HCT116 (cell line): ENCODE results near the gene MTCP1. TPM values are rescaled to one million over a fixed set of nuclear protein-coding genes. Genes with fewer than 3 reads are reported as not detected.

Source experiments
- ATAC-seq: fragments of 200-7000 bp; cut with Tn5 transposase; 2 replicates; pipeline ENCODE4 v1.9.1; 2020; ENCODE audit warnings: mild to moderate bottlenecking, moderate library complexity
- BruUV-seq: library from RNA; stranded (reverse); fragments of 400-500 nt; replicated peaks from 2 replicates; lab custom pipeline; 2021; lab: Mats Ljungman, UMichigan
- CTCF ChIA-PET: fragments of 300-600 bp; sonication (Branson Sonifier 250); formaldehyde crosslinking; loops from one replicate; lab custom pipeline; 2021; ENCODE audit warnings: antibody characterized with exemption; lab: Charles Lee
- POLR2A ChIA-PET: fragments of 300-600, 350-600 bp; sonication (Branson Sonifier 250); formaldehyde crosslinking; loops from one replicate; lab custom pipeline; 2021; ENCODE audit warnings: antibody characterized with exemption; lab: Charles Lee
- RAD21 ChIA-PET, 2 experiments: fragments of 300-600 bp; sonication (Branson Sonifier 250); formaldehyde crosslinking; loops; one replicate each; lab custom pipeline; 2023; ENCODE audit warnings: low total read pairs in 2 of 2; ENCODE audit not compliant: uncharacterized antibody in 2 of 2, unreplicated experiment in 2 of 2, low non-redundant PET in 1 of 2; lab: Charles Lee
- DNase-seq: peaks from one replicate; pipeline ENCODE4 v3.0.0-alpha.2; 2010; ENCODE audit warnings: low read depth, low spot score
- H2AFZ ChIP-seq: fragments of 200-600 bp; shearing (Covaris generic), sonication (generic); 2 replicates; pipeline ENCODE4 v1.6.1; 2017; ENCODE audit warnings: low read depth, mixed run types, mixed read lengths, antibody characterized with exemption, low read length; ENCODE audit not compliant: poor library complexity, severe bottlenecking
- H3K27ac ChIP-seq: 2 replicates; pipeline ENCODE4 v1.5.1; 2012; ENCODE audit warnings: low read depth, low read length
- H3K27me3 ChIP-seq: fragments of 200-600 bp; sonication (generic); 2 replicates; pipeline ENCODE4 v1.6.1; 2016; ENCODE audit warnings: mixed run types, low read length, mixed read lengths; ENCODE audit not compliant: insufficient read depth
- H3K36me3 ChIP-seq, 2 experiments: fragments of 200-500 bp in 1 of 2; fragments of 200-600 bp in 1 of 2; sonication (Bioruptor generic) in 1 of 2; sonication (generic) in 1 of 2; 2 replicates each; pipeline versions ENCODE4 v1.5.1 to v1.6.1; 2014 to 2016; ENCODE audit warnings: low read length in 2 of 2, inconsistent platforms in 1 of 2, mixed read lengths in 1 of 2, mixed run types in 1 of 2; ENCODE audit not compliant: insufficient read depth in 2 of 2, control insufficient read depth in 1 of 2
- H3K4me1 ChIP-seq, 2 experiments: fragments of 200-600 bp in 1 of 2; sonication (generic) in 1 of 2; 2 replicates each; pipeline versions ENCODE4 v1.5.1 to v1.6.1; 2012 to 2017; ENCODE audit warnings: low read length in 2 of 2, inconsistent platforms in 1 of 2, mild to moderate bottlenecking in 1 of 2, mixed read lengths in 1 of 2, mixed run types in 1 of 2, moderate library complexity in 1 of 2; ENCODE audit not compliant: insufficient read depth in 2 of 2, control insufficient read depth in 1 of 2
- H3K4me2 ChIP-seq: fragments of 200-600 bp; sonication (generic); 2 replicates; pipeline ENCODE4 v1.6.1; 2017; ENCODE audit warnings: mixed run types, low read length, mixed read lengths
- H3K4me3 ChIP-seq, 2 experiments: fragments of 200-600 bp in 1 of 2; sonication (generic) in 1 of 2; replicated peaks in 1 of 2; 2 replicates each; pipeline ENCODE4 v1.5.1; 2011 to 2016; ENCODE audit warnings: low read length in 2 of 2, control low read depth in 1 of 2, low read depth in 1 of 2, mild to moderate bottlenecking in 1 of 2, mixed read lengths in 1 of 2, mixed run types in 1 of 2
- H3K79me2 ChIP-seq: fragments of 200-600 bp; sonication (generic); 2 replicates; pipeline ENCODE4 v1.6.1; 2017; ENCODE audit warnings: mild to moderate bottlenecking, mixed run types, low read length, moderate library complexity, mixed read lengths; ENCODE audit not compliant: insufficient read depth
- H3K9ac ChIP-seq: fragments of 200-600 bp; sonication (generic); 2 replicates; pipeline ENCODE4 v1.6.1; 2016; ENCODE audit warnings: low read length, mixed read lengths
- H3K9me2 ChIP-seq: fragments of 200-600 bp; sonication (generic), shearing (Covaris generic); 2 replicates; pipeline ENCODE4 v1.6.1; 2017; ENCODE audit warnings: mixed run types, mild to moderate bottlenecking, moderate library complexity; ENCODE audit not compliant: insufficient read depth
- H3K9me3 ChIP-seq, 2 experiments: fragments of 200-500 bp in 1 of 2; fragments of 200-600 bp in 1 of 2; sonication (Bioruptor generic) in 1 of 2; sonication (generic) in 1 of 2; 2 replicates each; pipeline ENCODE4 v1.6.1; 2014 to 2017; ENCODE audit warnings: low read length in 2 of 2, mixed read lengths in 2 of 2, inconsistent platforms in 1 of 2, low read depth in 1 of 2, mild to moderate bottlenecking in 1 of 2, mixed run types in 1 of 2, moderate library complexity in 1 of 2; ENCODE audit not compliant: control insufficient read depth in 1 of 2, insufficient read depth in 1 of 2
- H4K20me1 ChIP-seq: fragments of 200-600 bp; sonication (generic), shearing (Covaris generic); 2 replicates; pipeline ENCODE4 v1.6.1; 2017; ENCODE audit warnings: mixed run types, mild to moderate bottlenecking, moderate library complexity; ENCODE audit not compliant: insufficient read depth
- CEBPB ChIP-seq: IDR thresholded peaks from 2 replicates; pipeline ENCODE4 v1.6.1; 2012; ENCODE audit warnings: low read depth
- EGR1 ChIP-seq: IDR thresholded peaks from 2 replicates; pipeline ENCODE4 v1.6.1; 2012; ENCODE audit warnings: low read depth
- ELF1 ChIP-seq: IDR thresholded peaks from 2 replicates; pipeline ENCODE4 v1.6.1; 2012; ENCODE audit warnings: low read depth, borderline replicate concordance
- POLR2A ChIP-seq: IDR thresholded peaks from 2 replicates; pipeline ENCODE4 v1.7.0; 2011; ENCODE audit warnings: borderline replicate concordance; ENCODE audit not compliant: insufficient read depth, insufficient read length; ENCODE audit errors: extremely low read depth
- SIN3A ChIP-seq: IDR thresholded peaks from 2 replicates; pipeline ENCODE4 v1.6.1; 2012; ENCODE audit warnings: low read depth
- TCF7L2 ChIP-seq: IDR thresholded peaks from 2 replicates; pipeline ENCODE4 v1.7.0; 2011; ENCODE audit warnings: borderline replicate concordance, inconsistent platforms; ENCODE audit not compliant: insufficient read depth, insufficient read length; ENCODE audit errors: extremely low read depth
- intact Hi-C: fragments of 100-400 bp; cut with micrococcal nuclease; formaldehyde crosslinking; loops from 2 replicates; pipeline ENCODE4 v1.10.0; 2022
- total RNA-seq: library from RNA; stranded (reverse); gene quantifications from one replicate; pipeline ENCODE4 v1.2.1, GENCODE V29; 2021; ENCODE audit not compliant: unreplicated experiment
- TF ChIP-seq, protein P1 (sequence below): IDR thresholded peaks from 2 replicates; pipeline ENCODE4 v1.6.1; 2012
- TF ChIP-seq, protein P2 (sequence below), 3 experiments: fragments of 200-600 bp in 1 of 3; sonication (generic) in 1 of 3; IDR thresholded peaks in 2 of 3; conservative IDR thresholded peaks in 1 of 3; 2 replicates each; pipeline ENCODE4 v1.5.1; 2012 to 2017; ENCODE audit warnings: low read depth in 2 of 3, low read length in 2 of 3, antibody characterized with exemption in 1 of 3, borderline replicate concordance in 1 of 3, control low read depth in 1 of 3, mild to moderate bottlenecking in 1 of 3, mixed read lengths in 1 of 3, mixed run types in 1 of 3, moderate library complexity in 1 of 3; ENCODE audit not compliant: insufficient read depth in 1 of 3

The MTCP1 gene
- total RNA-seq, 1 experiment from 2014 or later, result 10.7 TPM

DNA sequence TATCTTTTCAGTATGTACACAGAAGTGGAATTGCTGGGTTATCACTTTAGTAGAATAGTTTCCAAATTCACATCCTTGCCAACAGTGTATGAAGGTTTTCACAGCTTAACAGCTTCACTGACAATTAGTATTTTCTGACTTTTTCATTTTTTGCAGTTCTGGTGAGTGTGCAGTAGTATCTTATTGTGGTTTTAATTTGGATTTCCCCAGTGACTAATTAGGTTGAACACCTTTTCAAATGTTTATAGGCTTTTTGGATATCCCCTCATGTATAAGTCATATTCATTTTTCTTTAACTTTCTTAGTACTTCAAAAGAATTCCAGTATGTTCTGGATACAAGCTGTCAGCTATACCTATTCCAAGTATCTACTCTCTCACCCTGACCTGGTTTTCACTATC, 37.5 kb upstream of the MTCP1 start:
- H3K27ac ChIP-seq, result no peak overlapping the region
- no peaks in the 10 kb centered on the region for H3K79me2 ChIP-seq
- no peak overlapping the region for H3K4me3 ChIP-seq
- no peak overlapping the region for H3K9ac ChIP-seq
- intact Hi-C loops, result no loop called here
- no peaks in the 10 kb centered on the region for H3K27me3 ChIP-seq
- CTCF ChIA-PET, result no interaction called here
- no peaks in the 10 kb centered on the region for H3K4me1 ChIP-seq
- H3K4me2 ChIP-seq, result no peak overlapping the region
- no peaks in the 10 kb centered on the region for H3K9me2 ChIP-seq
- no peak overlapping the region for H2AFZ ChIP-seq
- RAD21 ChIA-PET, result no interaction called here
- DNase-seq, result no peak
- POLR2A ChIA-PET, result no interaction called here
- no peaks in the 10 kb centered on the region for H3K9me3 ChIP-seq
- TF ChIP-seq, protein P1, sequence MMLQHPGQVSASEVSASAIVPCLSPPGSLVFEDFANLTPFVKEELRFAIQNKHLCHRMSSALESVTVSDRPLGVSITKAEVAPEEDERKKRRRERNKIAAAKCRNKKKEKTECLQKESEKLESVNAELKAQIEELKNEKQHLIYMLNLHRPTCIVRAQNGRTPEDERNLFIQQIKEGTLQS, result no peak
- no peak for TF ChIP-seq TCF7L2
- no peak for TF ChIP-seq CEBPB
- TF ChIP-seq, protein P2, sequence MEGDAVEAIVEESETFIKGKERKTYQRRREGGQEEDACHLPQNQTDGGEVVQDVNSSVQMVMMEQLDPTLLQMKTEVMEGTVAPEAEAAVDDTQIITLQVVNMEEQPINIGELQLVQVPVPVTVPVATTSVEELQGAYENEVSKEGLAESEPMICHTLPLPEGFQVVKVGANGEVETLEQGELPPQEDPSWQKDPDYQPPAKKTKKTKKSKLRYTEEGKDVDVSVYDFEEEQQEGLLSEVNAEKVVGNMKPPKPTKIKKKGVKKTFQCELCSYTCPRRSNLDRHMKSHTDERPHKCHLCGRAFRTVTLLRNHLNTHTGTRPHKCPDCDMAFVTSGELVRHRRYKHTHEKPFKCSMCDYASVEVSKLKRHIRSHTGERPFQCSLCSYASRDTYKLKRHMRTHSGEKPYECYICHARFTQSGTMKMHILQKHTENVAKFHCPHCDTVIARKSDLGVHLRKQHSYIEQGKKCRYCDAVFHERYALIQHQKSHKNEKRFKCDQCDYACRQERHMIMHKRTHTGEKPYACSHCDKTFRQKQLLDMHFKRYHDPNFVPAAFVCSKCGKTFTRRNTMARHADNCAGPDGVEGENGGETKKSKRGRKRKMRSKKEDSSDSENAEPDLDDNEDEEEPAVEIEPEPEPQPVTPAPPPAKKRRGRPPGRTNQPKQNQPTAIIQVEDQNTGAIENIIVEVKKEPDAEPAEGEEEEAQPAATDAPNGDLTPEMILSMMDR (IDR thresholded peaks at IDR 0.05 in 2 of 3, conservative IDR thresholded peaks at IDR 0.05 in 1 of 3; ENCODE audit: borderline replicate concordance in 1 of 3, insufficient read depth in 1 of 3, low read depth in 2 of 3, low read length in 2 of 3), result no peak
- TF ChIP-seq POLR2A, result no peak
- TF ChIP-seq, all 23 proteins: peak for 0
- no TSS peak for BruUV-seq
- Histone ChIP-seq H3K36me3 (no peaks in the 10 kb centered on the region), H4K20me1 (no peaks in the 10 kb centered on the region)
- ATAC-seq, result no peak

DNA sequence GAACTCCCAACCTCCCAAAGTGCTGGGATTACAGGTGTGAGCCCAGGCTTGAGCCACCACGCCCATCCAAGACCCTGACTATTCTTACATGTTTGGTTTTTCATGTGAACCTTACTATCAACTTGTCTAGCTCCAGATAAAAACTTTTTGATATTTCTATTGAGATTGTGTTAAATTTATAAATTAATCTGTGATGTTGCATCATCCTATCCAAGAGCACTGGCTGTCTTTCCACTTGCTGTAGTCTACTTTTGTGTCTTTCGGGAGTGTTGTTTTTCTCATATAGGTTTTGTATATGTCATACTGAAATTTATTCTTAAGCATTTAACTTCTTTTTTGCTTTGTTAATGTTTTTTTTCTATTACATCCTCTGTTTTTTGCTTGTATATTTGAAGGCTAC, 35.0 kb upstream of the MTCP1 start:
- no peak for ATAC-seq
- Histone ChIP-seq H3K27me3 (no peaks in the 10 kb centered on the region), H3K27ac (no peak overlapping the region), H3K4me3 (no peak overlapping the region), H3K9me3 (no peaks in the 10 kb centered on the region), H4K20me1 (no peaks in the 10 kb centered on the region), H2AFZ (no peak overlapping the region), H3K4me2 (no peak overlapping the region), H3K36me3 (no peaks in the 10 kb centered on the region), H3K9me2 (no peaks in the 10 kb centered on the region), H3K79me2 (no peaks in the 10 kb centered on the region), H3K9ac (no peak overlapping the region), H3K4me1 (no peaks in the 10 kb centered on the region)
- intact Hi-C loops, result no loop called here
- RAD21 ChIA-PET, result no interaction called here
- TF ChIP-seq SIN3A (no peak), EGR1 (no peak), CEBPB (no peak), ELF1 (no peak), TCF7L2 (no peak)
- POLR2A ChIA-PET, result no interaction called here
- CTCF ChIA-PET, result no interaction called here
- BruUV-seq, result no TSS peak
- DNase-seq, result no peak
